HepG2 (cell line): ENCODE results near the gene GRAMD1A. TPM values are rescaled to one million over a fixed set of nuclear protein-coding genes. Genes with fewer than 3 reads are reported as not detected.
"Not testable (repeated sequence)": the region's sequence is repeated elsewhere in the genome, so short reads cannot be mapped to it uniquely, and the experiment has no call there.

Experiments
- ATAC-seq: fragments of 200-7000 bp; cut with Tn5 transposase; 3 replicates; pipeline ENCODE4 v1.9.1; 2020; ENCODE audit warnings: mild to moderate bottlenecking, moderate library complexity
- BruUV-seq: library from RNA; stranded (reverse); fragments of 400-500 nt; replicated peaks from 2 replicates; lab custom pipeline; 2021; lab: Mats Ljungman, UMichigan
- CTCF ChIA-PET: fragments of 300-600 bp; formaldehyde crosslinking; extraction: SDS; loops from one replicate; lab custom pipeline; 2021; ENCODE audit warnings: low total read pairs, inconsistent platforms, low intra/inter-chr PET ratio; lab: Yijun Ruan, JAX
- POLR2A ChIA-PET: fragments of 350-600 bp; sonication (Branson Sonifier 250); formaldehyde crosslinking; loops from one replicate; lab custom pipeline; 2020; ENCODE audit warnings: antibody characterized with exemption, inconsistent platforms; lab: Yijun Ruan, JAX
- DNase-seq: peaks from one replicate; pipeline ENCODE4 v3.0.0-alpha.2; 2015; ENCODE audit warnings: low spot score
- FAIRE-seq: peaks from 3 replicates; lab custom pipeline; 2011; peaks lifted over from hg19 to GRCh38; lab: Jason Lieb, UNC
- H2AFZ ChIP-seq: one replicate; pipeline ENCODE4 v1.6.1; 2011; ENCODE audit warnings: low read length, inconsistent platforms
- H3K27ac ChIP-seq: fragments of 300-600 bp; 3 replicates; pipeline ENCODE4 v1.8.0; 2011; ENCODE audit warnings: mixed run types, mild to moderate bottlenecking, mixed read lengths, low read length, inconsistent platforms; ENCODE audit not compliant: insufficient read depth; ENCODE audit errors: extremely low read length
- H3K27me3 ChIP-seq, 2 experiments: fragments of 200-600 bp in 1 of 2; 2 replicates in 1 of 2; 3 replicates in 1 of 2; pipeline versions ENCODE4 v1.6.0 to v1.8.0; 2011; ENCODE audit warnings: low read length in 2 of 2, mild to moderate bottlenecking in 2 of 2, moderate library complexity in 2 of 2, inconsistent platforms in 1 of 2; ENCODE audit not compliant: insufficient read depth in 2 of 2, control insufficient read depth in 1 of 2
- H3K36me3 ChIP-seq, 2 experiments: fragments of 200-600 bp in 1 of 2; replicated peaks in 1 of 2; 2 replicates in 1 of 2; 3 replicates in 1 of 2; pipeline versions ENCODE4 v1.5.1 to v1.8.0; 2011; ENCODE audit warnings: low read length in 2 of 2, inconsistent platforms in 1 of 2; ENCODE audit not compliant: insufficient read depth in 2 of 2, control insufficient read depth in 1 of 2
- H3K4me1 ChIP-seq: 2 replicates; pipeline ENCODE4 v1.5.1; 2012; ENCODE audit warnings: low read length, inconsistent platforms; ENCODE audit not compliant: insufficient read depth
- H3K4me2 ChIP-seq: 2 replicates; pipeline ENCODE4 v1.6.0; 2011; ENCODE audit warnings: low read depth, low read length, inconsistent platforms
- H3K4me3 ChIP-seq, 3 experiments: fragments of 200-600 bp in 1 of 3; sonication (generic), shearing (Covaris generic) in 1 of 3; replicated peaks in 1 of 3; 2 replicates each; pipeline ENCODE4 v1.5.1; 2011 to 2016; ENCODE audit warnings: low read length in 3 of 3, inconsistent platforms in 2 of 3, low read depth in 2 of 3, mild to moderate bottlenecking in 2 of 3, control low read depth in 1 of 3, mixed read lengths in 1 of 3; ENCODE audit not compliant: insufficient read depth in 1 of 3
- H3K79me2 ChIP-seq: one replicate; pipeline ENCODE4 v1.6.1; 2011; ENCODE audit warnings: low read length, inconsistent platforms; ENCODE audit not compliant: insufficient read depth
- H3K9ac ChIP-seq: 2 replicates; pipeline ENCODE4 v1.6.0; 2011; ENCODE audit warnings: mild to moderate bottlenecking, low read depth, low read length, inconsistent platforms; ENCODE audit not compliant: insufficient read depth
- H3K9me3 ChIP-seq: 2 replicates; pipeline ENCODE4 v1.5.1; 2012; ENCODE audit warnings: mild to moderate bottlenecking, low read length
- H4K20me1 ChIP-seq: 2 replicates; pipeline ENCODE4 v1.6.0; 2011; ENCODE audit warnings: inconsistent platforms, mild to moderate bottlenecking, low read length, moderate library complexity; ENCODE audit not compliant: insufficient read depth
- DPF2 ChIP-seq: sonication (generic); formaldehyde crosslinking; IDR thresholded peaks from 2 replicates; pipeline ENCODE4 v1.4.0; 2020; ENCODE audit warnings: mild to moderate bottlenecking, low read depth, missing genetic modification reagents, borderline replicate concordance
- MED1 ChIP-seq: sonication (generic); formaldehyde crosslinking; IDR thresholded peaks from 2 replicates; pipeline ENCODE4 v1.4.0; 2020; ENCODE audit warnings: missing genetic modification reagents
- NFIC ChIP-seq: IDR thresholded peaks from 2 replicates; pipeline ENCODE4 v1.6.1; 2012; ENCODE audit warnings: mild to moderate bottlenecking, low read length, inconsistent platforms
- RFX5 ChIP-seq: IDR thresholded peaks from 2 replicates; pipeline ENCODE4 v1.6.1; 2011; ENCODE audit warnings: low read depth, low read length, improper control_type of control experiment
- SUZ12 ChIP-seq: fragments of 150-350 bp; IDR thresholded peaks from 2 replicates; pipeline ENCODE4 v1.6.1; 2014; ENCODE audit warnings: low read depth, low read length
- XBP1 ChIP-seq: sonication (generic); formaldehyde crosslinking; IDR thresholded peaks from 2 replicates; pipeline ENCODE4 v1.5.0; 2020; ENCODE audit warnings: missing genetic modification reagents
- ZBTB3 ChIP-seq: sonication (generic); formaldehyde crosslinking; IDR thresholded peaks from 2 replicates; pipeline ENCODE4 v1.4.0; 2020; ENCODE audit warnings: low read depth, mild to moderate bottlenecking, moderate library complexity, missing genetic modification reagents, borderline replicate concordance
- ZNF121 ChIP-seq: sonication (generic); formaldehyde crosslinking; IDR thresholded peaks from 2 replicates; pipeline ENCODE4 v1.5.0; 2020; ENCODE audit warnings: mild to moderate bottlenecking, missing genetic modification reagents
- ZNF644 ChIP-seq: IDR thresholded peaks from 2 replicates; pipeline ENCODE4 v1.6.1; 2016; ENCODE audit warnings: low read depth
- WGBS: methylation state at CpG from one replicate; pipeline ENCODE4 v1.1.6; 2017; ENCODE audit warnings: low lambda C conversion rate; 5-methylcytosine and 5-hydroxymethylcytosine counted together
- in situ Hi-C: cut with HindIII; loops from 2 replicates; pipeline ENCODE4 v1.10.0; 2017; ENCODE audit warnings: low pct_unique_long_range_greater_than_20kb; ENCODE audit not compliant: extremely low pct_ligation_motif_present
- intact Hi-C: fragments of 100-400 bp; cut with micrococcal nuclease; formaldehyde crosslinking; loops from one replicate; pipeline ENCODE4 v1.10.0; 2022; ENCODE audit not compliant: unreplicated experiment
- polyA plus RNA-seq, 8 experiments: library from polyadenylated mRNA; depleted of rRNA in 3 of 8; stranded (reverse) in 7 of 8; unstranded in 1 of 8; fragments of >200 nt; fragmentation: Illumina TruSeq in 4 of 8; extraction: Trizol in 4 of 8; gene quantifications; 2 replicates each; pipeline versions ENCODE4 v1.2.1 to v1.2.3, GENCODE V29; 2011 to 2016; ENCODE audit warnings: low read depth in 4 of 8, missing spikeins in 1 of 8, mixed read lengths in 1 of 8; ENCODE audit not compliant: insufficient read depth in 1 of 8
- total RNA-seq, 5 experiments: library from RNA; depleted of rRNA; stranded (reverse); fragments of >200 nt; fragmentation: Illumina TruSeq; extraction: Trizol; gene quantifications; 2 replicates each; pipeline ENCODE4 v1.2.3, GENCODE V29; 2016; ENCODE audit warnings: low read depth in 1 of 5
- TF ChIP-seq, protein P1 (sequence below): sonication (generic); formaldehyde crosslinking; IDR thresholded peaks from 2 replicates; pipeline ENCODE4 v1.8.1; 2022; ENCODE audit warnings: mild to moderate bottlenecking, missing genetic modification reagents
- TF ChIP-seq, protein P2 (sequence below): sonication (generic); formaldehyde crosslinking; conservative IDR thresholded peaks from 2 replicates; pipeline ENCODE4 v1.4.0; 2020; ENCODE audit warnings: missing genetic modification reagents

The GRAMD1A gene
- total and polyA plus RNA-seq, 2 of the 13 experiments (the other 11 are each of a cell fraction or from before 2014, with no cell fraction given), result 14.7 to 181 TPM

DNA sequence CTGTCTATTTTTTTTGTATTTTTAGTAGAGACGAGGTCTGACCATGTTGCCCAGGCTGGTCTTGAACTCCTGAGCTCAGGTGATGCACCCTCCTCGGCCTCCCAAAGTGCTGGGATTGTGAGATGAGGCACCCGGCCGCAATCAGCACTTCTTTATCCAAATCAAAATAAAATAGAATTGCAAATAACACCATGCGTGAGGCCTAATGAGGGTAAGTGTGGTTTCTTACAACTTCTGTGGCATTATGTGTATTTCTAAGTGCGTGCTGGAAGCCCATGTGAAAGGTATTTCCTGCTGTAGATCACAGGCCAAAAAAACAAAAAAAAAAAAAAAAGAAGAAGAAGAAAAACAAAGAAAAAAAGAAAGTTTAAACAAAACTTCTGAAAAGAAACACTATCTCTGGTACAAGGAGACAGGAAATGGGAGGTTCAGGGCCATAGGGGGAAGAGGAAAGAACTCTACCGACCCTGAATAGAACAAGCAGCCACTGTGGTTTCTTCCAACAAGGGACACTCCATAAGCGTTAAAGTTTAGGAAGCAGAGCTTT is 3.0 kb upstream of the GRAMD1A start (continued):
- TF ChIP-seq DPF2 (0 out of 2 replicates have a peak, but pooled peaks have one; percentile 13), MED1 (CRISPR knock-in tag) (peak; percentile 77), SUZ12 (no peak), ZBTB3 (CRISPR knock-in tag) (0 out of 2 replicates have a peak, but pooled peaks have one; percentile 69), ZNF644 (CRISPR knock-in tag) (no peak), NFIC (peak; percentile 58; the same call in 1 of the 2 replicates), XBP1 (CRISPR knock-in tag) (no peak), RFX5 (no peak)
- TF ChIP-seq, protein P1, sequence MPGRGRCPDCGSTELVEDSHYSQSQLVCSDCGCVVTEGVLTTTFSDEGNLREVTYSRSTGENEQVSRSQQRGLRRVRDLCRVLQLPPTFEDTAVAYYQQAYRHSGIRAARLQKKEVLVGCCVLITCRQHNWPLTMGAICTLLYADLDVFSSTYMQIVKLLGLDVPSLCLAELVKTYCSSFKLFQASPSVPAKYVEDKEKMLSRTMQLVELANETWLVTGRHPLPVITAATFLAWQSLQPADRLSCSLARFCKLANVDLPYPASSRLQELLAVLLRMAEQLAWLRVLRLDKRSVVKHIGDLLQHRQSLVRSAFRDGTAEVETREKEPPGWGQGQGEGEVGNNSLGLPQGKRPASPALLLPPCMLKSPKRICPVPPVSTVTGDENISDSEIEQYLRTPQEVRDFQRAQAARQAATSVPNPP (CRISPR knock-in tag), result no peak
- TF ChIP-seq, protein P2, sequence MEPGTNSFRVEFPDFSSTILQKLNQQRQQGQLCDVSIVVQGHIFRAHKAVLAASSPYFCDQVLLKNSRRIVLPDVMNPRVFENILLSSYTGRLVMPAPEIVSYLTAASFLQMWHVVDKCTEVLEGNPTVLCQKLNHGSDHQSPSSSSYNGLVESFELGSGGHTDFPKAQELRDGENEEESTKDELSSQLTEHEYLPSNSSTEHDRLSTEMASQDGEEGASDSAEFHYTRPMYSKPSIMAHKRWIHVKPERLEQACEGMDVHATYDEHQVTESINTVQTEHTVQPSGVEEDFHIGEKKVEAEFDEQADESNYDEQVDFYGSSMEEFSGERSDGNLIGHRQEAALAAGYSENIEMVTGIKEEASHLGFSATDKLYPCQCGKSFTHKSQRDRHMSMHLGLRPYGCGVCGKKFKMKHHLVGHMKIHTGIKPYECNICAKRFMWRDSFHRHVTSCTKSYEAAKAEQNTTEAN (CRISPR knock-in tag), result no peak

DNA sequence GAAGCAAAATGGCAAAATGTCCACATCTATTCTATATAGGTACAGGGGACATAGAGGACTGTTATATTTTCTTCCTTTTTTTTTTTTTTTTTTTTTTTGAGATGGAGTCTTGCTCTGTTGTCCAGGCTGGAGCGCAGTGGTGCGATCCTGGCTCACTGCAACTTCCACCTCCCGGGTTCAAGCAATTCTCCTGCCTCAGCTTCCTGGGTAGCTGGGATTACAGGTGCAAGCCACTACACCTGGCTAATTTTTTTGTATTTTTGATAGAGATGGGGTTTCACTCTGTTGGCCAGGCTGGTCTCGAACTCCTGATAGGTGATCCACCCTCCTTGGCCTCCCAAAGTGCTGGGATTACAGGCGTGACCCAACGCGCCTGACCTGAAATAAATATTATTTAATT is 1.9 kb upstream of the GRAMD1A start:
- H3K27ac ChIP-seq, H2AFZ ChIP-seq, ATAC-seq, FAIRE-seq, in situ Hi-C loops, POLR2A ChIA-PET, DNase-seq, H3K9ac ChIP-seq, BruUV-seq, H3K9me3 ChIP-seq, CTCF ChIA-PET, H3K27me3 ChIP-seq, H3K36me3 ChIP-seq: not testable (repeated sequence)
- H3K4me2 ChIP-seq, result peak overlapping the region; percentile 91
- peaks cover 79% of the 10 kb centered on the region for H3K4me1 ChIP-seq
- peak; percentile 76 for TF ChIP-seq ZNF121 (CRISPR knock-in tag)
- H3K79me2 ChIP-seq, result peaks cover 27% of the 10 kb centered on the region
- H4K20me1 ChIP-seq, result peaks cover 15% of the 10 kb centered on the region
- 89% methylated on average over 7 of the region's 7 CpGs for WGBS
- intact Hi-C loops, result loop anchor here (5.0 kb wide), 1 partner anchor 44 kb away; the partner anchor contains the start of gene HPN
- peak overlapping the region in 1 of 3 experiments; percentile 86; a peak in 3 of 6 replicates for H3K4me3 ChIP-seq
